Fibroblast of lung (primary cell): Measurements from ENCODE around the gene TGFBR2. TPM values are rescaled to one million over a fixed set of nuclear protein-coding genes. Genes with fewer than 3 reads are reported as not detected.
A peak's percentile ranks its signal among the peaks of the same experiment; 100 is the strongest.

Experiments
- DNase-seq, 2 donors: peaks; one replicate each; pipeline versions ENCODE4 v3.0.0 to v3.0.0-alpha.2; 2010; ENCODE audit warnings: low read depth in 2 of 2
- H2AFZ ChIP-seq: 2 replicates; pipeline ENCODE4 v1.5.1; 2012; ENCODE audit warnings: low read length, control low read depth, inconsistent platforms
- H3K27ac ChIP-seq: 2 replicates; pipeline ENCODE4 v1.5.1; 2011; ENCODE audit warnings: low read length, control low read depth; ENCODE audit not compliant: insufficient read depth
- H3K27me3 ChIP-seq: 2 replicates; pipeline ENCODE4 v1.5.1; 2011; ENCODE audit warnings: mild to moderate bottlenecking, low read length; ENCODE audit not compliant: control insufficient read depth, insufficient read depth
- H3K36me3 ChIP-seq: 2 replicates; pipeline ENCODE4 v1.5.1; 2011; ENCODE audit warnings: low read length; ENCODE audit not compliant: control insufficient read depth, insufficient read depth
- H3K4me1 ChIP-seq: 2 replicates; pipeline ENCODE4 v1.5.1; 2011; ENCODE audit warnings: low read length; ENCODE audit not compliant: control insufficient read depth, insufficient read depth; ENCODE audit errors: extremely low read depth
- H3K4me2 ChIP-seq: 2 replicates; pipeline ENCODE4 v1.5.1; 2011; ENCODE audit warnings: low read length, control low read depth; ENCODE audit not compliant: insufficient read depth; ENCODE audit errors: extremely low read depth
- H3K4me3 ChIP-seq, 4 experiments: fragments of 200-600 bp in 1 of 4; sonication (generic) in 1 of 4; replicated peaks in 1 of 4; 2 replicates each; pipeline ENCODE4 v1.5.1; 2011 to 2016; ENCODE audit warnings: low read length in 4 of 4, low read depth in 3 of 4, mild to moderate bottlenecking in 3 of 4, control low read depth in 2 of 4, inconsistent platforms in 1 of 4, mixed read lengths in 1 of 4; ENCODE audit not compliant: insufficient read depth in 1 of 4; ENCODE audit errors: control extremely low read depth in 1 of 4
- H3K79me2 ChIP-seq: 2 replicates; pipeline ENCODE4 v1.5.1; 2012; ENCODE audit warnings: mild to moderate bottlenecking, low read length, inconsistent platforms; ENCODE audit not compliant: control insufficient read depth, insufficient read depth
- H3K9ac ChIP-seq: 2 replicates; pipeline ENCODE4 v1.5.1; 2011; ENCODE audit warnings: mild to moderate bottlenecking, low read length, control low read depth; ENCODE audit not compliant: insufficient read depth
- H3K9me3 ChIP-seq: 2 replicates; pipeline ENCODE4 v1.5.1; 2012; ENCODE audit warnings: low read depth, low read length; ENCODE audit not compliant: control insufficient read depth, insufficient read depth
- H4K20me1 ChIP-seq: 2 replicates; pipeline ENCODE4 v1.5.1; 2011; ENCODE audit warnings: low read length; ENCODE audit not compliant: control insufficient read depth, insufficient read depth; ENCODE audit errors: extremely low read depth
- EZH2 ChIP-seq: IDR thresholded peaks from 2 replicates; pipeline ENCODE4 v1.5.1; 2012; ENCODE audit warnings: low read length, control low read depth, mild to moderate bottlenecking; ENCODE audit errors: missing control alignments
- polyA plus RNA-seq, 2 donors: library from polyadenylated mRNA; depleted of rRNA in 1 of 2; stranded (reverse) in 1 of 2; unstranded in 1 of 2; fragments of >200 nt; gene quantifications; 2 replicates each; pipeline ENCODE4 v1.2.1, GENCODE V29; 2011 to 2012; ENCODE audit warnings: missing spikeins in 1 of 2
- total RNA-seq: library from RNA; depleted of rRNA; stranded (reverse); fragments of >200 nt; gene quantifications from 2 replicates; pipeline ENCODE4 v1.2.1, GENCODE V29; 2014
- TF ChIP-seq, protein P1 (sequence below), 2 donors: IDR thresholded peaks in 1 of 2; conservative IDR thresholded peaks in 1 of 2; 1 replicate in 1 of 2; 2 replicates in 1 of 2; pipeline ENCODE4 v1.5.1; 2011 to 2012; ENCODE audit warnings: low read length in 2 of 2, control low read depth in 1 of 2, inconsistent platforms in 1 of 2, low read depth in 1 of 2, mild to moderate bottlenecking in 1 of 2

Gene TGFBR2
- total and polyA plus RNA-seq, 2 donors (not counting 1 experiment from before 2014, with no cell fraction given) = 93.0 to 126 TPM

DNA sequence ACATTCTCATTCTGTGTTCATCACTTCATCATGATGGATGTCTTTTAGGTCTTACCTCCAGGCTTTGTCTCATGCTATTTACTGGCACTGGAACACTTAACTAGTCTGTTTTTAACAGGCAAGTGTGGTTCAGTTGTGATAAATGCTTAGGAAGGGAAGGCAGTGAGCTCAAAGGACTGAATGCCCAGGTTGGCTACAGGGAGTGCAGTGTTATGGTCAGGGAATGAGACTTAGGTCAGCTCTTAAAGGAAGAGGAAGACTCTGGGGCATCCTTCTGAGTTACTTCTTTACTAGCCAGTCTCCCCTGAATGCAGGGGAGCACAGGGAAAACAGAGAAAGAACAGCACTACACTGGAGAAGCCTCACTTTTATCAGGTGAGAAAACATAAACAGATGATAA, 72.6 kb downstream of the TGFBR2 start:
- Histone ChIP-seq H3K9me3 (no peaks in the 10 kb centered on the region), H4K20me1 (no peaks in the 10 kb centered on the region), H3K4me3 (no peak overlapping the region), H3K79me2 (peaks cover 13% of the 10 kb centered on the region), H3K9ac (no peak overlapping the region), H3K4me1 (peaks cover 25% of the 10 kb centered on the region), H3K27ac (no peak overlapping the region), H2AFZ (no peak overlapping the region), H3K4me2 (no peak overlapping the region), H3K27me3 (no peaks in the 10 kb centered on the region), H3K36me3 (peaks cover 10% of the 10 kb centered on the region)
- TF ChIP-seq EZH2 = no peak
- TF ChIP-seq, protein P1, sequence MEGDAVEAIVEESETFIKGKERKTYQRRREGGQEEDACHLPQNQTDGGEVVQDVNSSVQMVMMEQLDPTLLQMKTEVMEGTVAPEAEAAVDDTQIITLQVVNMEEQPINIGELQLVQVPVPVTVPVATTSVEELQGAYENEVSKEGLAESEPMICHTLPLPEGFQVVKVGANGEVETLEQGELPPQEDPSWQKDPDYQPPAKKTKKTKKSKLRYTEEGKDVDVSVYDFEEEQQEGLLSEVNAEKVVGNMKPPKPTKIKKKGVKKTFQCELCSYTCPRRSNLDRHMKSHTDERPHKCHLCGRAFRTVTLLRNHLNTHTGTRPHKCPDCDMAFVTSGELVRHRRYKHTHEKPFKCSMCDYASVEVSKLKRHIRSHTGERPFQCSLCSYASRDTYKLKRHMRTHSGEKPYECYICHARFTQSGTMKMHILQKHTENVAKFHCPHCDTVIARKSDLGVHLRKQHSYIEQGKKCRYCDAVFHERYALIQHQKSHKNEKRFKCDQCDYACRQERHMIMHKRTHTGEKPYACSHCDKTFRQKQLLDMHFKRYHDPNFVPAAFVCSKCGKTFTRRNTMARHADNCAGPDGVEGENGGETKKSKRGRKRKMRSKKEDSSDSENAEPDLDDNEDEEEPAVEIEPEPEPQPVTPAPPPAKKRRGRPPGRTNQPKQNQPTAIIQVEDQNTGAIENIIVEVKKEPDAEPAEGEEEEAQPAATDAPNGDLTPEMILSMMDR (conservative IDR thresholded peaks at IDR 0.05 in 1 of 2, IDR thresholded peaks at IDR 0.05 in 1 of 2; ENCODE audit: low read depth in 1 of 2, low read length in 2 of 2) = no peak
- no peak for DNase-seq

DNA sequence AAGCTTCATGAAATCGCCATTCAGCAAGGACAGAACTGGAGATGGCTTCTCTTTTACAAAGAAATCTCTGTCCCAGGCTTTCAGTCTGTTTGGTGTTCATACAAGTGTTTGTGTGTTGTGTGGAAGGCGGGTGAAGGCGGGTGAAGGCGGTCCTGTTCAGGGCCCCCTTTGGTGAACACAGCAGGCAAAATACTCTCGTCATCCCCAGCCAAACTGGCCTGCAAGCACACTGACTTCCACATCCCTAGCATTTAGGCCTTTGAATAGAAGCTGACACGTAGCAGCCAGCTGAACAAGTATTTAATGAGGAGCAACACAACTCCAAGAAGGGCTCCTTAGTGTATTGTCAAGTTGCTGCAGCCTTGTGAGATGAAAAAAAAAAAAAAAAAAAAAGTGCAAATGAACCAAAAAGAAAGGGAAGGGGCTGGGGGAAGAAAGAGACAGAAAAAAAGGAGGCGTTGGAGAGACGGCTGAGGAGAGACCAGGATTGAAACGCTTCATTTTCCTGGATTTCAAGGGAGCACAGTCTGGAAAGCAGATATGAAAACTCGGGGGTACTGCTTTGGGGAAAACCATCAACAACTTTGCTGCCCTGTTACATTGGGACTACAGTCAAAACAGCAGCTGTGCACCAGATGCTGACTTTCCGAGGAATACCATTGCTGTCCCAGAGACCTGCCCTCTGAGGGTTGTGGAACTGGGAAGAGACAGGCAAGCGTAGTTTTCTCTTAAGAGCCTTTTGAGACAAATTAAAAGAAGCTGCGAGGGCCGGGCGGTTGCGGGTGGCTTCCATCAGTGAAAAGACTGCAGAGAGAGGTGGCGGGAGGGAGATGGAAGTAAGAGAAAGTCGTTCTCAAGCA, 74.6 kb downstream of the TGFBR2 start:
- Histone ChIP-seq H3K4me2 (peak overlapping the region; percentile 77), H3K36me3 (peaks cover 9% of the 10 kb centered on the region), H3K9me3 (no peaks in the 10 kb centered on the region), H2AFZ (no peak overlapping the region), H3K27ac (peak overlapping the region; percentile 76), H3K27me3 (no peaks in the 10 kb centered on the region), H4K20me1 (no peaks in the 10 kb centered on the region), H3K9ac (peak overlapping the region; percentile 2), H3K4me1 (peaks cover 25% of the 10 kb centered on the region), H3K4me3 (peak overlapping the region in 1 of 4 experiments; percentile 20), H3K79me2 (peaks cover 13% of the 10 kb centered on the region)
- DNase-seq = peak; percentile 57 to 85
- no peak for TF ChIP-seq EZH2
- TF ChIP-seq, protein P1 (conservative IDR thresholded peaks at IDR 0.05 in 1 of 2, IDR thresholded peaks at IDR 0.05 in 1 of 2; ENCODE audit: low read depth in 1 of 2, low read length in 2 of 2) = no peak

DNA sequence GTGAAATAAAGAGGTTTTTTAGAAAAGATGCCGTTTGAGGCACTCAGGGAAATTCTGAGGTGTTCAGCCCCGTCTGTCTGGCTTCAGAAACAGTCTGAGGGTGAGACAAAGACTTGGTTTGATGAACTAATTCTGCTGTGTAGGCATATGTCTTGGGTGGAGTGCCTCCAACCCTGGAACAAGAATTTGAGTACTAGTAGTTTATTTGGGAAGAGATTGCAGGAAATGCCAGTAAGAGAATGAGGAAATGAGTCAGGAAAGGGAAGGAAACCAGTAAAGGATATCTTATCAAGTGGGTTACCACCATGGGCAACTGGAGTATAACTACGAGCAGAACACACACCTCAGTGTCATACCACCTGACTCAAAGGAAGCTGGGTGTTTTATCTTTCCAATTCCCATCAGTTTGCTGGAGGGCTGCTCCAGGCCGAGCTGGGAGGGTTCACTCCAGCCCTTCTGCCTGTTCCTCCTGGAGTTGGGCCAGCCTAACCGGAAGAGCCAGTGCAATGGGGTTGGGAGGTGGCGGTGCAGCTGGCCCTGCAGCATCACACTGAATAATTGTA, 75.3 kb downstream of the TGFBR2 start:
- peak; percentile 54 to 56 for DNase-seq
- TF ChIP-seq, protein P1 (conservative IDR thresholded peaks at IDR 0.05 in 1 of 2, IDR thresholded peaks at IDR 0.05 in 1 of 2; ENCODE audit: low read depth in 1 of 2, low read length in 2 of 2) = no peak
- TF ChIP-seq EZH2 = no peak
- H3K4me2 ChIP-seq = peak overlapping the region; percentile 77
- H3K27me3 ChIP-seq = no peaks in the 10 kb centered on the region
- peaks cover 7% of the 10 kb centered on the region for H3K36me3 ChIP-seq
- peaks cover 25% of the 10 kb centered on the region for H3K4me1 ChIP-seq
- H3K9ac ChIP-seq = no peak overlapping the region
- no peak overlapping the region for H2AFZ ChIP-seq
- H3K9me3 ChIP-seq = no peaks in the 10 kb centered on the region
- H3K27ac ChIP-seq = peak overlapping the region; percentile 76
- peak overlapping the region in 1 of 4 experiments; percentile 20 for H3K4me3 ChIP-seq
- peaks cover 13% of the 10 kb centered on the region for H3K79me2 ChIP-seq
- no peaks in the 10 kb centered on the region for H4K20me1 ChIP-seq
